DOHH2 (cell line): Measurements from ENCODE around the gene C4orf51.

ENCODE experiments used
- CTCF ChIP-seq: fragments of 200-600 bp; sonication (generic); IDR thresholded peaks from one replicate; pipeline ENCODE4 v1.5.1; 2014; ENCODE audit warnings: antibody characterized with exemption, mild to moderate bottlenecking, low read depth, low read length; ENCODE audit not compliant: poor library complexity, severe bottlenecking
- EZH2phosphoT487 ChIP-seq: fragments of 200-600 bp; sonication (generic); IDR thresholded peaks from 2 replicates; pipeline ENCODE4 v1.6.1; 2017; ENCODE audit warnings: borderline replicate concordance, mild to moderate bottlenecking, antibody characterized with exemption, low read length, moderate library complexity, mixed read lengths

- TF ChIP-seq CTCF (no peak), EZH2phosphoT487 (no peak)
Measured at GRCh38 chr4:145722561-145722960, 42.6 kb downstream of the C4orf51 start.
